KMS-11 (cell line): ENCODE measurements around the gene KRTAP10-6.
"Not testable (repeated sequence)": the region's sequence is repeated elsewhere in the genome, so short reads cannot be mapped to it uniquely, and the experiment has no call there.

ENCODE experiments used
- H2AFZ ChIP-seq: fragments of 200-600 bp; sonication (generic); 2 replicates; pipeline ENCODE4 v1.6.1; 2016; ENCODE audit warnings: antibody characterized with exemption, mixed run types, low read depth
- H3K27ac ChIP-seq: fragments of 200-600 bp; sonication (generic); 2 replicates; pipeline ENCODE4 v1.6.1; 2016; ENCODE audit warnings: mild to moderate bottlenecking, mixed run types
- H3K27me3 ChIP-seq: fragments of 200-600 bp; sonication (generic); 2 replicates; pipeline ENCODE4 v1.6.1; 2017; ENCODE audit warnings: mild to moderate bottlenecking, low read depth, mixed run types, moderate library complexity; ENCODE audit not compliant: insufficient read depth
- H3K36me3 ChIP-seq: fragments of 200-600 bp; sonication (generic); 2 replicates; pipeline ENCODE4 v1.6.1; 2017; ENCODE audit warnings: mild to moderate bottlenecking, mixed run types; ENCODE audit not compliant: insufficient read depth
- H3K4me1 ChIP-seq: fragments of 200-600 bp; sonication (generic); 2 replicates; pipeline ENCODE4 v1.6.1; 2016; ENCODE audit warnings: mild to moderate bottlenecking, low read depth, mixed run types; ENCODE audit not compliant: poor library complexity, severe bottlenecking
- H3K4me2 ChIP-seq: fragments of 200-600 bp; sonication (generic); 2 replicates; pipeline ENCODE4 v1.7.0; 2016; ENCODE audit warnings: mild to moderate bottlenecking, mixed run types
- H3K4me3 ChIP-seq: fragments of 200-600 bp; sonication (generic); IDR thresholded peaks from 2 replicates; pipeline ENCODE4 v1.6.1; 2017; ENCODE audit warnings: low read depth, low read length, mixed read lengths; ENCODE audit not compliant: insufficient read depth
- H3K79me2 ChIP-seq: fragments of 200-600 bp; sonication (generic); 2 replicates; pipeline ENCODE4 v1.6.1; 2016; ENCODE audit warnings: low read depth, mixed run types; ENCODE audit not compliant: insufficient read depth
- H3K9ac ChIP-seq: fragments of 200-600 bp; sonication (generic); 2 replicates; pipeline ENCODE4 v1.6.1; 2016; ENCODE audit warnings: mild to moderate bottlenecking, mixed run types
- H4K20me1 ChIP-seq: fragments of 200-600 bp; sonication (generic); 2 replicates; pipeline ENCODE4 v1.6.1; 2016; ENCODE audit warnings: mild to moderate bottlenecking, mixed run types; ENCODE audit not compliant: insufficient read depth
- TF ChIP-seq, protein P1 (sequence below): fragments of 200-600 bp; sonication (generic); conservative IDR thresholded peaks from 2 replicates; pipeline ENCODE4 v1.6.1; 2017; ENCODE audit warnings: low read depth, mild to moderate bottlenecking, antibody characterized with exemption, low read length, moderate library complexity, mixed read lengths

KRTAP10-6 gene

DNA sequence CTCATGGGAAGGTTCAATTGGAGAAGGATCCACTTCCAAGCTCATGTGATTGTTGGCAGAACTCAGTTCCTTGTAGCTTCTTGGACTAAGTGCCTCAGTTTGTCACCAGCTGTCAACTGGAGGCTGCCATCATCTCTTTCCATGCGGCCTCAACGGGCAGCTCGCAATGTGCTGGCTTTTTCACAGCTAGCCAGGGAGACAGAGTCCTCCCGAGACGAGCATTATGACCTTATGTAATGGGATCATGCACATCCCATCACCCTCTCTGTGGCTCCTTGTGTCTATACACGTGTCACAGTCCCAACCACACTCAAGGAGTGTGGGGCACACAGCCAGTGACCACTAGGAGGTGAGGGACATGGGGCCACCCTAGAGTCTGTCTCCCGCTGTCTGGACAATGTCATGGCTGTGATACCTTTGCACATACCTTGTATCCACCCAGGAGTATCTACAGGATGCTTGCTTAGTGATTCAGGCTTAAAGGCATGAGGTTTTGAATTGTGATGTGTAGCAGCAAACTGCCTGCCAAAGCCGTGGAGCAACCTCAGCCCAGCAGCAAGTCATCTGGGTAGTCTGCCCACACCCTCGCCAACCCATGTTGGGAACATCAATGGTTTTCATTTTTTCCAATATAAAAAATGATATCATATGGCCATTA lies 3.9 kb upstream of the KRTAP10-6 start:
- Histone ChIP-seq H3K27me3 (peaks cover 70% of the 10 kb centered on the region; the same call in 1 of the 2 replicates), H3K27ac (no peak overlapping the region), H2AFZ (no peak overlapping the region), H3K4me1 (no peaks in the 10 kb centered on the region), H3K79me2 (no peaks in the 10 kb centered on the region), H3K9ac (no peak overlapping the region), H3K4me2 (no peak overlapping the region), H3K4me3 (no peak overlapping the region), H3K36me3 (no peaks in the 10 kb centered on the region), H4K20me1 (no peaks in the 10 kb centered on the region)
- TF ChIP-seq, protein P1, sequence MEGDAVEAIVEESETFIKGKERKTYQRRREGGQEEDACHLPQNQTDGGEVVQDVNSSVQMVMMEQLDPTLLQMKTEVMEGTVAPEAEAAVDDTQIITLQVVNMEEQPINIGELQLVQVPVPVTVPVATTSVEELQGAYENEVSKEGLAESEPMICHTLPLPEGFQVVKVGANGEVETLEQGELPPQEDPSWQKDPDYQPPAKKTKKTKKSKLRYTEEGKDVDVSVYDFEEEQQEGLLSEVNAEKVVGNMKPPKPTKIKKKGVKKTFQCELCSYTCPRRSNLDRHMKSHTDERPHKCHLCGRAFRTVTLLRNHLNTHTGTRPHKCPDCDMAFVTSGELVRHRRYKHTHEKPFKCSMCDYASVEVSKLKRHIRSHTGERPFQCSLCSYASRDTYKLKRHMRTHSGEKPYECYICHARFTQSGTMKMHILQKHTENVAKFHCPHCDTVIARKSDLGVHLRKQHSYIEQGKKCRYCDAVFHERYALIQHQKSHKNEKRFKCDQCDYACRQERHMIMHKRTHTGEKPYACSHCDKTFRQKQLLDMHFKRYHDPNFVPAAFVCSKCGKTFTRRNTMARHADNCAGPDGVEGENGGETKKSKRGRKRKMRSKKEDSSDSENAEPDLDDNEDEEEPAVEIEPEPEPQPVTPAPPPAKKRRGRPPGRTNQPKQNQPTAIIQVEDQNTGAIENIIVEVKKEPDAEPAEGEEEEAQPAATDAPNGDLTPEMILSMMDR, result no peak

DNA sequence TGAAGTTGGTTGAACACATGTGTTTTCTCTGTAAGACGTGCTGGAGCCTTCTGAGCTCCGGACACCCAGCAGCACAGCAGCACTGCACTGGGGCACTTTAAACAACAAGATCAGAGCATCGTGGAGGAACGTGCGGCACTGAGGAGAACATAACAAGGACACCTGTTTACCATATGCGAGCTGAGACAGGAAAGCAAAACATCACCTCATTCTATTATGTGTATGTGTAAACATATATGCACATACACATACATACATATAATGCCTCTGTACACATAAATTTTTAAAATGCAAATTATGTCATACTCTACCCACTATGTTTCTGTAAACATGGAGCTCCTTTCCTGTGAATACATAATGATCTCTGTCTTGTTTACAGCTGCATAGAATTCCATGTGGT lies 3.2 kb upstream of the KRTAP10-6 start:
- no peaks in the 10 kb centered on the region for H3K36me3 ChIP-seq
- H4K20me1 ChIP-seq, result no peaks in the 10 kb centered on the region
- no peak overlapping the region for H2AFZ ChIP-seq
- no peaks in the 10 kb centered on the region for H3K4me1 ChIP-seq
- H3K4me2 ChIP-seq, result no peak overlapping the region
- H3K9ac ChIP-seq, result no peak overlapping the region
- TF ChIP-seq, protein P1, result no peak
- H3K27me3 ChIP-seq, result peaks cover 70% of the 10 kb centered on the region; the same call in 1 of the 2 replicates
- H3K79me2 ChIP-seq, result no peaks in the 10 kb centered on the region
- H3K27ac ChIP-seq, result no peak overlapping the region
- no peak overlapping the region for H3K4me3 ChIP-seq

DNA sequence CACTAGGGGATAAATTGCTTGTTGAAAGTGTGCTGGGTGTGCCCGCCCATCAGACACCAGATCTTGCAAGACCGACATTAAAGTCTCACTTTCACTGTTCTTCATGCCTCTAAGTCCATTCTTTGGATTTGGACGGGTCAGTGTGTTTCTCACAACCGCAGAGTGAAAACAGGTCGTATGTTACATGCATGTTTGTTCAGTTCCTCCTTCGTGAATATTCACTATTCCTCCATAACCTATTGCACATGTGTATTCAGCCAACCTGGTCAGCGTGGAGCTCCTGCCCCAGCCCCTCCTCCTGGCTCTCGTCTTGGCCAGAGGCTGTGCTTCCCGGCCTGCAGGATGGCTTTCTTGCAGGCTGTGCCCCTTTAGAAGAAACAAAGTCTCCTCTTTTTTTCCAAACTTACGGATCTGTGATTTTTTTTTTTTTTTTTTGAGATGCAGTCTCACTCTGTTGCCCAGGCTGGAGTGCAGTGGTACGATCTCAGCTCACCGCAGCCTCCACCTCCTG lies 2.2 kb upstream of the KRTAP10-6 start:
- Histone ChIP-seq H3K79me2 (no peaks in the 10 kb centered on the region), H3K9ac (no peak overlapping the region), H3K4me1 (no peaks in the 10 kb centered on the region), H3K4me2 (no peak overlapping the region), H3K36me3 (no peaks in the 10 kb centered on the region), H2AFZ (no peak overlapping the region), H3K27ac (no peak overlapping the region), H4K20me1 (no peaks in the 10 kb centered on the region), H3K4me3 (no peak overlapping the region), H3K27me3 (peaks cover 63% of the 10 kb centered on the region; the same call in 1 of the 2 replicates)
- TF ChIP-seq, protein P1, result no peak

DNA sequence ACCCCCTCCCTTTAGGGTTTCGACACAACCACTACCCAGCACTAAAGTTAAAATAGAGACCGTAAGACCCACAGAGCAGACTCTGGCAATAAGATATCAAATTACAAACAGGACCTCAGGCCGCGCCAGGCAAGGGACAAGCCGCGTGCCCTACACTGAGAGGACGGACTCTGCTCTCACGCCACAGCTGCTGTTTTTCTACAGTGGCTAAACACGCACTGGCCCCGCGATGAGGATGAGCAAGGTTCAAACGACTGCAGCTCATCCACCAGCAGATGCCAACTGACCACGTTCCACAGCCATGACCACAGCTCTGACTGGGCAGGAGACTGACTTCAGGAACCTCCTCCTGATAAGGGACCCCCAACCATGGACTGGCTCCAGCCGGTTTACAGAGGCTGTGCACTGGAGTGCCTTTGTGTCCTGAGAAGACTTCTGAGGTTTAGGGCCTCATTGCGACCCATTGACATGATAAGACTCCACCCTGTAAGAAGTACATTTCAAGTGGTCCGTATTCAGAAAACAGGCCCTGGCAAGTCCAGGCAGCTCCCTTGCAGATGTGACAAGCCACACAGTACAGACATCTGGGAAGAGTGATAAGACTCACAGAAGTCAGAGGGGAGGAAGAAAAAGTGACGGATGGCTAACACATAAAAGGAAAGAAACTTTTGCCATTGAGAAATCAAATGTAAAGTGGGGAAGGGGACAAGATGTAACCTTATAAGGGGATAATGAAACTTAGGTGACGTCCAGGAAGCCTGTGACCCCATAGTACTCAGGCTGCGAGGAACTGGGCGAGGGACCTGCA lies 1.5 kb upstream of the KRTAP10-6 start:
- H4K20me1 ChIP-seq, result no peaks in the 10 kb centered on the region
- H3K4me3 ChIP-seq, result no peak overlapping the region
- TF ChIP-seq, protein P1, result no peak
- no peak overlapping the region for H3K9ac ChIP-seq
- H3K27me3 ChIP-seq, result peaks cover 62% of the 10 kb centered on the region; the same call in 1 of the 2 replicates
- H2AFZ ChIP-seq, result no peak overlapping the region
- no peaks in the 10 kb centered on the region for H3K79me2 ChIP-seq
- H3K4me2 ChIP-seq, result no peak overlapping the region
- H3K36me3 ChIP-seq, result no peaks in the 10 kb centered on the region
- H3K27ac ChIP-seq, result no peak overlapping the region
- no peaks in the 10 kb centered on the region for H3K4me1 ChIP-seq

DNA sequence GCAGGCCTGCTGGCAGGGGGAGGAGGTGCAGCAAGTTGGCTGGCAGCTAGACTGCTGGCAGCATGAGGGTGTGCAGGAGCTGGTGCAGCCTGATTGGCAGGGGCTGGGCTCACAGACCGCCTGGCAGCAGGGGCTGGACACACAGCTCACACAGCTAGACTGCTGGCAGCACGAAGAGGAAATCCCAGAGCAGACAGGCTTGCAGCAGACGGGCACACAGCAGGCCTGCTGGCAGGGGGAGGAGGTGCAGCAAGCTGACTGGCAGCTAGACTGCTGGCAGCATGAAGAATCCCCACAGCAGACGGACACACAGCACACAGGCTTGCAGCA lies 539 bp downstream of the KRTAP10-6 start:
- H3K4me2 ChIP-seq, H3K4me1 ChIP-seq, H3K9ac ChIP-seq, H4K20me1 ChIP-seq, H3K4me3 ChIP-seq, H3K27ac ChIP-seq, H3K79me2 ChIP-seq, H2AFZ ChIP-seq, H3K36me3 ChIP-seq: not testable (repeated sequence)
- H3K27me3 ChIP-seq, result peaks cover 43% of the 10 kb centered on the region; the same call in 1 of the 2 replicates

DNA sequence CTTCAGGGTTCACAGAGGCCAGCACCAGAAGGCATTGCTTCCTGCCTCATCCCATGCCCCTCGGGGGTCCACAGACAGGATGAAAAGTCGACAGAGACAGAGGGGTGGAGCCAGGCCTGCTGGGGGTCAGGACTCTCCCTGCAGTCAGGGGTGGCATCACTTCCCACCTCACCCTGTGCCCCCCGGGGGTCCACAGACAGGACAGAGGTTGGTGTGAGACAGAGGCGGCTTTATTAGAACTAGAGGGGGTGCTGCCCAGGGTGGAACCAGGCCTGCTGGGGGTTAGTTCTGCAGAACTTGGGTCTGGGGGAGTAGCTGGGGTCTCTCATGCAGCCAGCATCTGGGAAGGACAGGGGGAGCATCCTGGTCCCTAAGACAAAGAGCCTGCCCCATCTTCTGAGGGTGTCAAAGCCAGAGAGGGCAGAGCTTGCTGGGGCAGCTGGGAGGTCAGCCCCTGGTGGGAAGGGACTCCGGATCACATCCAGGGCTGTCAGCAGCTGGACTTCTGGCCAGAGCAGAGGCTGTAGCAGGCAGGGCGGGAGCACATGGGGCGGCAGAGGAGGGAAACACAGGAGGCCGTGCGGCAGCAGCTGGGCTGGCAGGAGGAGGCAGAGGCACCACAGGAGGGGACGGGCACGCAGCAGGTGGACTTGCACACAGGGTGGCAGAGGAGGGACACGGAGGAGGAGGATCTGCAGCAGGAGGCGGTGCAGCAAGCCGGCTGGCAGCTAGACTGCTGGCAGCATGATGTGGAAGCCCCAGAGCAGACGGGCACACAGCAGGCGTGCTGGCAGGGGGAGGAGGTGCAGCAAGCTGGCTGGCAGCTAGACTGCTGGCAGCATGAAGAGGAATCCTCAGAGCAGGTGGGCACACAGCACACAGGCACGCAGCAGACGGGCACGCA lies 1.2 kb downstream of the KRTAP10-6 start:
- not testable (repeated sequence) for H3K9ac ChIP-seq, H4K20me1 ChIP-seq, H3K4me2 ChIP-seq, H3K4me3 ChIP-seq, H3K4me1 ChIP-seq, H2AFZ ChIP-seq, H3K79me2 ChIP-seq, H3K36me3 ChIP-seq, H3K27ac ChIP-seq
- peaks cover 37% of the 10 kb centered on the region; the same call in 1 of the 2 replicates for H3K27me3 ChIP-seq
